ENCODE data around the gene KCNMA1.
"Not testable (repeated sequence)": the region's sequence is repeated elsewhere in the genome, so short reads cannot be mapped to it uniquely, and the experiment has no call there.

Gene KCNMA1

DNA sequence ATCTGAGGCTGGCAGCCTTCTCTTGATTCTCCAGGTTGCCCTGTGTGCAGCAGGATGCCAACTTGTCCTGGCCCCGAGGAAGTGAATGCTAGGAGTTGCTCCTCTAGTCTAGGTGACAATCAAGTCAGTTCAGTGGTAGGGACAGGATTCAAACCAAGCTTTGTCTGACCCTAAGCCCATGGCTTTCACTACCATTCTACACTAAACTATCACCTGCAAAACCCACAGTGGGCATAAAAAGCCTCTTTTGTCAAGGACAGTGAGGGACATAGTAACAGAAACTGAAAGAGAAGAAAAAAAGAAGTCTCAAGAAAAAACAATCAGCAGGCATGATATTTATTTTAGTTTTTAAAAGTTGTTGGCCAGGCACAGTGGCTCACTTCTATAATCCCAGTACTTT, 33.5 kb downstream of the KCNMA1 start:
- DNase-seq (ENCODE audit: low read depth) = no peak

DNA sequence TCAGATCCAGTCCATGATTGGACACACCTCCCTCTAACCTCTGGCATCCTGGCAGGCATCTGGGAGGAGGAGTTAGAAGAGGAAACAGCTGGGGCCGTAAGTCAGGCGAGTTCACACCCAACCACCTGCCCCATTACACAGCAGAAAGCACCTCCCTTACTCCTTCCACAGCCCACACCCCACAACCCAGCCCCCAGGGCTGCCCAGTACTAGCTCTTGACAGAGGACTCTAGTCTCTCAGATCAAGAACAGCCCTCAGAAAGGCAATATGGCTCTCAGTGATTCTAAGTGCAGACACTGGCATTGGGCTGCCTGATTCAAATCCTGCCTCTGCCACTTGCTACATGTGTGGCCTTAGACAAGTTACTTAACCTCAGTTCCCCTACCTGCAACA, 34.1 kb downstream of the KCNMA1 start:
- no peak for DNase-seq (ENCODE audit: low read depth)

DNA sequence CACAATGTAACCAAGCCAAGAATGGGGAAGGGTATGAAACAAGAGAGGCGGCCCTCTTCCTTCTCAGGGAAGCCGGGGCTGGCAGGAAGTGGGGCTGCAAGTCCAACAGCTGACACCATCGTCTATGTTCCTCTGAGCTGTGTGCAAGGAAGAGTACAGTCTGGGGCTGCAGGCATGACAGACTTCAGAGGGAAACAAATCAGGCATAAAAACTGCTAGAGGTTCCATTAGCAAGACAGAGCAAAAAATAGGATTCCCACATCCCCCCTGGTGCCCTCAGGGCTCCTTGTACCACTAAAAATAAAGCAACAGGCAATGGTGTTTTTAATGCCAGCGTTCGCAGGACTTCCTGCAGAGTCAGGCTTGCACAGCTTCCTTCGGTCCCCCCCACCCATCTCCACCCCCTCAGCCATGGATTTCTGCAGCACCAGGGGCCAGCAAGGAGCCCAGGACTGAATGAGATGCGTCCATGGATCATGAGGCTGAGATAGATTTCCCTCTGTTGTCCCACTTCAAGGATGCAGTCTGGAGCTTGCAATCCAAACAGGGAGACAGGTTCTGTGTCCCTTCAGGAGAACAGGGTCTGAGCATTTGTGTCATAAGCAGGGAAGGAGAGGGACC, 34.6 kb downstream of the KCNMA1 start:
- no peak for DNase-seq (ENCODE audit: low read depth)

DNA sequence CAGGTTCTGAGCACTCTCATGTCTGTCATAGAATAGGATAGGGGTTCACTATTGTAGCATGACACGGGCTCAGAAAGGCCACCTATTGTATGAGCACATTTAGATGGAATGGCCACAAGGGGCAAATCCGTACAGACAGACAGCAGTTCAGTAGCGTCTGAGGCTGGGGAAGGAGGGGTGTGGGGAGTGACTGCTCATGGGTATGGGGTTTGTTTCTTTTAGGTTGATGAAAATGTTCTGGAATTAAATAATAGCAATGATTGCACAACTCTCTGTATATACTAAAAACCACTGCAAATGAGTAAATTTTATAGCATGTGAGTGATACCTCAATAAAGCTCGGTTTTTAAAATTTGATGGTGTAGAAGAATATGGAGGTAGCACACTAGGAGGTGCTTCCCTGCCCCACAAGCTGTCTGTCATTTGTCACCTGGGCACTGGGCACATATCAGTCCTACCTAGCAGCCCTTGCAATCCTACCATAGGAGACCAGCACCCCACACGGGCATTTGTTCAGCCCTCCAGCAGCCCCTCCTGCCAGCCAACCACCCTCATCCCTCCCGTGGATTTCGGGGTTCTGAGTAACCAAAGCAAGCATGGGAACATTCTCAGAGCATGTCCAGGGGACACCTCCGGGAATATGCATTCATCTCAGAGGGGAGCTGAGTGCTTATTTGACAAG, 35.2 kb downstream of the KCNMA1 start:
- DNase-seq (ENCODE audit: low read depth) = no peak

DNA sequence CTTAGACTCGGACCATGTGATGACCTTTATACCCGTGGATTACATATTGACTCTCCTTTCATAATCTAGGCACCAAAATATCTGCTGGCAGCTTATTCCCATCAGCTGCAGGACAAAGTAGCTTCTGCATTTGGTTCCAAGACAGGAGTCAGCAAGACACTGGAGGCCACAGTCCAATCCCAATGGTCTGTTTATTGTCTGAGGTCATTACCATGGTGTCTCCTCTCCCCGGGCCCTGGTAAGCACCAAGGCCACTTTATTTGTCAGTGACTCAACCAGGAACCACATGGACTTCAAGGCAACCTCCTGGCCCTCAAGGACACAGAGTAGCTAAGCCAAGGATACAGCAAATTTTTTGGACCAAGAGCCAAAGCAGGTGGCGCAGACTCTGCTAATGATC, 36.1 kb downstream of the KCNMA1 start:
- no peak for DNase-seq (ENCODE audit: low read depth)

DNA sequence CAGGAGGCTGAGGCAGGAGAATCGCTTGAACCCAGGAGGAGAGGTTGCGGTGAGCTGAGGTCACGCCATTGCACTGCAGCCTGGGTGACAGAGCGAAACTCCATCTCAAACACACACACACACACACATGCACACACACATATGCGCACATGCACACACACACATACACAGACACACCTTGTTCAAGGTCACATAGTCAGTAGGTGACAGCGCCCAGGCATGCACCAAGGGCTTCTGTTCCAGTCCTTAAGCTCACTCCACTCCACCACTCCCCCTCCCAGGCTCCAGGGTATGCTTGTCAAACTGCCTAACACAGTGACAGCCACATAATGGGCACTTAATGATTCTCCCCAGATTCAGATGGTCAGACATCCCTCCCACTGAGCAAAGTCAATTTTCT, 37.0 kb downstream of the KCNMA1 start:
- DNase-seq (ENCODE audit: low read depth) = no peak

DNA sequence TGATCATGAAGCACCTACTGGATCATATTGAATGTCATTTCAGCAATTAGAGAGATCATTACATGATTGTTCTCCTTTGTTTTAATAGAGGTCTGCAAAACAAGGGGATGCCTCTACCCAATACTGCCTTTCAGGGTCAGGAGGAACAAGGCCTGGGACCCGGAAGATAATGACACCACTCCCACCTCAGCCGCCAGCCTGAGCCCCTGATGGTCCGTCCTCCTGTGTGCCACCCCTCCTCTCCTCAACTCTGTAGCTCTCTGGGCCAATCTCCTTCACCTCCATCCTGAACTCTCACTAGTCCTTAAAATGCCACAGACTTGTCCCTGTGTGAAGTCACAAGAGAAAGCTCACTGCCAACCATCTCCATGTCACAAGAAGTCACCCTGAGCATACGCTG, 38.0 kb downstream of the KCNMA1 start:
- no peak for DNase-seq (ENCODE audit: low read depth)

DNA sequence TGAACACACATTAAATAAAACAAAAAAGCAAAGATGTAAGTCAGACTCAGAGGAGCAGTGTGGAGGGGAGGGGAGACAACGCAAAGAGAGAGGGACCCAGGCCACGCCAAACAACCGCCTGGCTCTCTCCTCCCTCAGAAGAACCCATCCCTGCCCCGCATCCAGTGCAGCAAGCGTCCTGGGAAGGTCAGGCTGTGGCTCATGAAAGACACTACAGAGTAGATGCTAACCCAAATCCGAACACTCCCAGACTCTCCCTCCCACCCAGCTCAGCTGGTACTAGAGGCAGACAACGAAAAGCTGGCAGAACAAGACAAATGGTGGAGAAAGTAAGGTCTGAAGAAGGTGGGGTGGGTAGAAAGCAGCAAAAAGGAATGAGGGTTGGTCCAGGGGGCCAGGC, 39.0 kb downstream of the KCNMA1 start:
- DNase-seq (ENCODE audit: low read depth) = no peak

DNA sequence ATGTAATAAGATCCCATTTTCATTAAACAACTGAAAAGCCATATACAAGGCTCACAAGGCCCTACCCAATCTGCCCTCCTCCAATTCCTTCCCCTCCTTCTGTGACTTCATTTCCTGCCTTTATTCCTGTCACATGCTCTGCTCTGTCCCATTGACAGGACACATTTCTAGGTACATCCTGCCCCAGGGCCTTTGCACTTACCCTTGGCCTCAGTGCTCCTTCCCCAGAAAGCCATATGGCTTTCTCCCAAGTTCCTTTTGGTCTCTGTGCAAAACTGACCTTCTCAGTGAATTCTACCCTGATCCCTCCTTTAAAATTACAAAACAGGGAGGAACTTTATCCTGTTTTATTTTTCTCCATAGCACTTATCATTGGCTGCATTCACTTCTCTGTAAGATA, 40.0 kb downstream of the KCNMA1 start:
- DNase-seq (ENCODE audit: low read depth) = no peak

DNA sequence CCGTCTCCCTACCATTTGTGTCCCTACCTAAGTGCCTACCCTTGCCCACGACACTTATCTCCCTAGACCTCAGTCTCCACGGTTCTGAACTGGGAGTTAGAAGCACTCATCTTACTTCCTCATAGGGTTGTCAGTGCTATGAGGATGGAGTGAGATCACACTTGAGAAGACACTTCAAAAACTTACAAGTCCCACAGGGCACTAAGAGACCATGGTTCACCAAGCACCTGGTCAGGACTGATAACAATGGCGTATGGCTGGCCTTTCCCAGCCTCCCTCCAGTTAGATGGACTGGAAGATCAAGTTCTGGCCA, 43.2 kb downstream of the KCNMA1 start:
- no peak for DNase-seq (ENCODE audit: low read depth)

DNA sequence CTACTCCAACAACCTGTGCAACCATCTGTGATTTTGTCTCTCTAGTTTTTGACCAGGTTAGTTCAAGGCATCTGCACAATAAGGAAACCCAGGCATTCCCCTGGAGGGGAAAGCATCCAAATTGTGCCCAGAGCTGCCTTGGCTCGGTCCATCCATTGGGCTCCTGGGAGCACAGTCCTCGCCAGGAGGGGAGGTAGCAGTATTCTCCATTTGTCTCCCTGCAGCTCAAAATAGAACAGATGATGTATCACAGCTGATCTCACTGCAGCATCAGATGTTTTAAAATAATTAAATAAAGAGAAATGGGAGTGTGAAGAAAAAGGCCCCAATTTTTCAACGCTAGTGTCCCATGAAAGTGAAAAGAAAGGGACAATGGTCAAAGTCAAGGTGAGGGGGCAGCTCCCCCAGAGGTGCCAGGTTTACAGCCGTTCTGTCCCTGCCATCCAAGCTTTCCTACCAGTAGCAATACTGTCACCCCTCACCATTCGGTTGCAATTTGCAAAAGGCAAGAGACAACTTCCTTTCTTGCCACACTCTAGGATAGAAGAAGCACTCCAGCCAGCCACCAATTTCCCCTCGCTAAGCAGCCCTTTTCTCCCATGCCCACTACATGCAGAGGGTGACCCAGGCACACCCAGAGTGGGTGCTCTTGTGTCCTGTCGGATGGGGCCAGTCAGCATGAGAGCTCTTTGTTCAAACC, 43.7 kb downstream of the KCNMA1 start:
- no peak for DNase-seq (ENCODE audit: low read depth)

DNA sequence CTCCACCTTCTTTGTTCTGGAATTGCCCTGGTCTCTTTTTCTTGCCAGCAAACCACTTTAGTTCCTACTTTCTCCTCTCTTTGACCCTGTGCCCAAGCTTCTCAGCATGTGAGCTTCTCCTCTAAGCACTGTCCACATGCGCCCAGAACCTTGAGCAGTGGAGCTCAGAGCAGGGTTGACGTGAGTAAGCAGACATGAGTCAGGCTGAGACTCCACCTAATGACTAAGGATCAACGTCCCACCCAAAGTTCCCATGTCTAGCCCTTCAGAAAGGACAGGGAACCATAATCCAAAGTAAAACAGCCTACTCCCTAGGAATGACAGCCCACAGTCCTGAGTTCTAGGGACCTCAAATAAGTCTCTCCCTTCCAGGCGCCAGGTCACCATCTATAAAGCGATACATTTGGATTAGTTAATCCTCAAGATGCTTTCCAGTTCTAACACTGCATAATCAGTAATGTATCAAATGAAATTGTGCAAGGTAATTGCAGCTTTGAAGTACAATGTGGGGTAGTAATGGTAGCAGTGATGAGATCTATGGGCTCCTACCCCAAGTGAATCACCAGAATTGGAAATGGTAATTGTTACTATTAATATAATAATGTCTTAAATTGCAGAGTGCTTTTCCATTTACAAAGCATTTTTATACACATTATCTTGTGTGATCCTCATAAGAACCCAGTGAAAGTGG, 44.5 kb downstream of the KCNMA1 start:
- no peak for DNase-seq (ENCODE audit: low read depth)

DNA sequence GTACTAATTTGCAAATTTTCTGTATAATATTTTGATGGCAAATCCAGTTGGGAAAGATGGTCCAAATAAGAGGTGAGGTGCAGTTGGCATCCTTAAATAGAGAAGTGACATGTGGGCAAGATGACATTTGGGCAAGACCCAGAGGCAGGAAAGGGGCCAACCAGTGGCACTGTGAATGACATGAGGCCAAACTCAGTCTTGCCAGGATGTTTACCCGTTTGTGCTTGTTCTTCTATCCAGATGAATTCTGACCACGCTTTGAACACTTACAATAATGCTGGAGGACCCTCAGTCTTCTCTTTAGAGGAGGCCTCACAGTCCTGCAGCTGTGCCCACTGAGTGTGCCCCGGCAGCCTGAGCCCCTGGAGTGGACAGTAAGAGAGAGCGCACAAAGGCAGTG, 45.1 kb downstream of the KCNMA1 start:
- no peak for DNase-seq (ENCODE audit: low read depth)

DNA sequence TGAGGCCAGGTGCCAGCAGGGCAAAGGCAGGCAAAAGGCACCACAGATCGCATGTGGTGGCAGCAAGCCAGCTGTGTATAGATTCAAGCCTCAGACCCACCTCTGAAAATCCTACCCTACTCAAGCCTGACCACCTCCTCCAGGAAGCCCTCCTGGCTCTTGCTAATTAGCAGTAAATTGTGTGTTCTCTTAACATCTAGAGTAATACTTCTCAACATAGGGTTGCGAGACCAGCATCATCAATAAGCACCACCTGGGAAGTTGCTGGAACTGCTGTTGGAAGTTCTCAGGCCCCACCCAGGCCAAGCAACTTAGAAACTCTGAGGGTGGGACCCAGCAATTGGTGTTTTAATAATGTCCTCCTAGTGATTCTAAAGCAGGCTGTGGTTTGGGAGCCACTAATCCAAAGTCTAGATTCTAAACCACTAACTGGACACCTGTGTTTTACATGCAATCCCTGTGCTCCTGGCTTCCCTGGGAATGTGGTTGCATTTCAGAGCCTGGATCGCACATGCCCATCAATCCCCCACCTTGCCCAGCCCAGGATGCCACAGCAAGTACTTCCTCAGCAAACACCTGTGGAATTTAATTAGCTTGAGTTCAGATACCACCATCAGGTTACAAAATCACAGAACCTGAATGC, 46.2 kb downstream of the KCNMA1 start:
- DNase-seq (ENCODE audit: low read depth) = no peak

DNA sequence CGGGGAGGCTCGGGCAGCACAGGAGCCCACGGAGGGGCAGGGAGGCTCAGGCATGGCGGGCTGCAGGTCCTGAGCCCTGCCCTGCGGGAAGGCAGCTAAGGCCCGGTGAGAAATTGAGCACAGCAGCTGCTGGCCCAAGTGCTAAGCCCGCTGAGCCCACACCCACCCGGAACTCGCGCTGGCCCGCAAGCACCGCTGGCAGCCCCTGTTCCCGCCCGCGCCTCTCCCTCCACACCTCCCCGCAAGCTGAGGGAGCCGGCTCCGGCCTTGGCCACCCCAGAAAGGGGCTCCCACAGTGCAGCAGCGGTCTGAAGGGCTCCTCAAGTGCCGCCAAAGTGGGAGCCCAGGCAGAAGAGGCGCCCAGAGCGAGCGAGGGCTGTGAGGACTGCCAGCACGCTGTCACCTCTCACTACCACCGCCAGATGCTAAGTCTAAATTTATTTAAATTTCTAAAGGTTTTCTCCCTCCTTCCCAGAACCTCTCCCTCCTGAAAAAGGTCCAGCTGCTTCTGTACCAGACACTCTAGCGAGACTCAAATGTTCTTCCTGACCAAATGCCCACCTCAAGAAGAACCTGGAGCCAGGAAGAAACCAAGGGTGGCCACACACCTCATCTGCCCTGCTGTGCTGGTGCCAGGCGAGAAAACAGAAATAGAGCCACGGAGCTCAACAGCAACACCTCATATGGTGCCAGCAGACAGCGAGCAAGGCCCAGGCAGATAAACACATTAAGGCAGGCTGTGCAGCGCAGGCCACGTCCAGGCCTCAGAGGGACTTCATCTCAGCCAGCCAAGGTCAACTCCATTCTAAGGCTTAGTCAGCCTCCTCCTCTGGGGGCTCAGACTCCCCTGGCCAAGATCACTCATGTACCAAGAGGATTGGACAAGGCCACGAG, 47.0 kb downstream of the KCNMA1 start:
- DNase-seq (ENCODE audit: low read depth) = no peak

DNA sequence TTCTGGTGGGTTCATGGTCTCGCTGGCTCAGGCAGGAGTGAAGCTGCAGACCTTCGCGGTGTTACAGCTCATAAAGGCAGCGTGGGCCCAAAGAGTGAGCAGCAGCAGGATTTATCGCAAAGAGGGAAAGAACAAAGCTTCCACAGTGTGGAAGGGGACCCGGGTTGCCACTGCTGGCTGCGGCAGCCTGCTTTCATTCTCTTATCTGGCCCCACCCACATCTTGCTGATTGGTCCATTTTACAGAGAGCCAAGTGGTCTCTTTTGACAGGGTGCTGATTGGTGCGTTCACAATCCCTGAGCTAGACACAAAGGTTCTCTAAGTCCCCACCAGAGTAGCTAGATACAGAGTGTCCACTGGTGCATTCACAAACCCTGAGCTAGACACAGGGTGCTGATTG, 47.9 kb downstream of the KCNMA1 start:
- not testable (repeated sequence) for DNase-seq (ENCODE audit: low read depth)

DNA sequence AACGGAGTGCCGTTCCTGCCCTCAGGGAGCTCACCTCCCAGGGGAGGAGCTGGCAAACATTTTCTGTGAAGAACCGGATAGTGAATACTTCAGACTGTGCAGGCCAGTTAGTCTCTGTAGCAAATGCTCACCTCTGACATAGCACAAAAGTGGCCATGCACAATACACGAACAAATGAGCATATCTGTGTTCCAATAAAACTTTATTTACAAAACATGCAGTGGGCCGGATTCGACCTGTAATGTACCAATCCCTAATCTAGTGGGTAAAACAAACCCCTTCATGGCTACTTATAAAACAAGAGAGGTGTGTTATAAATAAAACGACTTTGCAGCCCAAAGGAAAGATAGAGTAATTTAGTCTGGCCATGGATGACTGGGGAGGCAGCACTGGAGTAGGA, 48.7 kb downstream of the KCNMA1 start:
- no peak for DNase-seq (ENCODE audit: low read depth)

DNA sequence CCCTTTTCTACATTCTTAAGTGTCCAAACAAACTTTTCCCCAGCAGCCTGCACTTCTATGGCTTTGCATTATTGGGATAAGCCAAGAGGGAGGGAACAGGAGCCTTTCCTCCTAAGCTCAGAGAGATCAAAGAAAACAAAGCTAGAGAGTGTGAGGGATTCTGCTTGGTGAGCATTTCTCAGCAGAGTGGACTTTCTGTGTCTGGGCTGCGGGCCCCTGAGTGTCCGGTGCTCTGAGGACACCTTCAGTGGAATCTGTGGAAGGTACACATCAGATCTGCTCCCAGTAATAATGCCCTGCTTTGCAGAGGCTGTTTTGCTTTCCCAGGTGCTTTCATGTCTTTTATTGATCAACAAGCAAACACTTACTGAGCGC, 50.2 kb downstream of the KCNMA1 start:
- no peak for DNase-seq (ENCODE audit: low read depth)

DNA sequence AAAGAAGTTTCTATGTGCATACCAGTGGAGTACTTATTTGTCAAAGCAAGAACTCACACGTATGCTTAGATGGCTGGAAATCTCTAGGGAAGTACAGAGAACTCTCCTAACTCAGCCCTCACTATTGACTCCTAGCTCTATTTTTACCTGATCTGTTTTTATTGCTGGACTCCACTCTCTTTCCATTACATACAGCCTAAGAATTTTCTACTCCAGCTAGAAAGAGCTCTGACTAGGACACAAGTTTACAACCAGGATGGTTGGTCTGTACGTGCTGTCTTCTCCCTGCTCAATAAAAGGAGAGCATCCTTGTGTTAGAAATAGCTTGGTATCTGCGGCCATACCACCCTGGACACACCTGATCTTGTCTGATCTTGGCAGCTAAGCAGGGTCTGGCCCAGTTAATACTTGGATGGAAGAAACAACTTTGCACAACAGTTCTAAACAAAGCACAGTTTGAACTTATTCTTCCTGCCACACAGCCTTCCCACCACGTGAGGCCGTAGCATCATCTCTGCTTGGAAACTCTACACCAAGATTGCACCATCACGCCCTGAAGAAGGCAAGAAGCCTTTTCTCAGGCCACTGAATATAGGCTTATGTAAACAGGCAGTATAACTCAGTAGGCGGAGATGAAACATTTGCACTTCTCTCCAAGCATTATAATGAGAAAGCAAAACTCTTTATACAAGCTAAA, 50.7 kb downstream of the KCNMA1 start:
- no peak for DNase-seq (ENCODE audit: low read depth)

DNA sequence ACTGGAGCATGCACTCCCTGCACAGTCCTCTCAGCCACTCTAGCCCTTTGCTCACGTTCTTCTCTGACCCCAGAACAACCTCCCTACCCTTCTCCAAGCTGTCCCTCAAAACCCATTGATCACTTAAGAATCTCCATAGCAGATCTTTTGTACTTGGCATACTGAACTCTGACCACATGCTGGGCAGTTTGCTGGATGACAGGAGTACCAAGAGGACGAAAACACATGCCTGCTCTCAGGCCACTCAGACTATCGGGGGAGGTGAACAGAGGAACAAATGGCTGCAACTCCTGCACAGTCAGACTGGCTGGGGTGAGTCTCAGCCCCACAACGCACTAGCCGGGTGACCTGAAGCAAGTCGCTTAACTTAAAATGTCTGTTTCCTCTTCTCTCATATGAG, 52.7 kb downstream of the KCNMA1 start:
- no peak for DNase-seq (ENCODE audit: low read depth)

DNA sequence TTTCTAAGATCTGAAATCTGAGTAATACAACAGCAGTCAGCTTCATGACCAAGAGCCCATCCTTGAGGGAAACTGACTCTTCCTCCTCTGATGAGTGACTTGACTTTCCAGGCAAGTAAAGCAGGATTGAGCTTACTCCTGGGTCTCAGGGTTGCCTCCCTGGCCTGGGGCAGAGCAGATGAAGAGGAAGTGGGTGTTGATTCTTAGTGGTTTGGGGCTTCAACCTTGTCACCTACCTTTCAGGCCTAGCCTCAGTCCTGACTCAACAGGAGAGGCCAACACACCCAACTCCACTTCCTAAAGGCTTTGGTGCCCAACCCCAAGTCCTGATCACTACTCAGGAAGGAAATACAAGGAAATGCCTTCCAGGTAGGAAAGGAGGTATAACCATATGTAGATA, 54.1 kb downstream of the KCNMA1 start:
- no peak for DNase-seq (ENCODE audit: low read depth)

Data from CMK (cell line).